ENCODE measurements around the gene PRKN.

GRCh38 chr6:161636882-161637430 lies 1090.6 kb downstream of the PRKN start:
- TF ChIP-seq GATA3 (IDR thresholded peaks at IDR 0.05; ENCODE audit: low read depth, low read length), result no peak
- TF ChIP-seq GATA2 (IDR thresholded peaks at IDR 0.05; ENCODE audit: low read depth, low read length), result no peak
